Activated CD8-positive, alpha-beta memory T cell treated with anti-CD3 and anti-CD28 coated beads, Interleukin-2, amount 50 U/mL, for 1 hour (primary cell): Measurements from ENCODE around the gene ZBBX.
"Not testable (repeated sequence)": the region's sequence is repeated elsewhere in the genome, so short reads cannot be mapped to it uniquely, and the experiment has no call there.

ENCODE experiments used
- DNase-seq: peaks from one replicate; pipeline ENCODE4 v3.0.0-alpha.2; 2020; ENCODE audit errors: extremely low read depth

Gene ZBBX, protein sequence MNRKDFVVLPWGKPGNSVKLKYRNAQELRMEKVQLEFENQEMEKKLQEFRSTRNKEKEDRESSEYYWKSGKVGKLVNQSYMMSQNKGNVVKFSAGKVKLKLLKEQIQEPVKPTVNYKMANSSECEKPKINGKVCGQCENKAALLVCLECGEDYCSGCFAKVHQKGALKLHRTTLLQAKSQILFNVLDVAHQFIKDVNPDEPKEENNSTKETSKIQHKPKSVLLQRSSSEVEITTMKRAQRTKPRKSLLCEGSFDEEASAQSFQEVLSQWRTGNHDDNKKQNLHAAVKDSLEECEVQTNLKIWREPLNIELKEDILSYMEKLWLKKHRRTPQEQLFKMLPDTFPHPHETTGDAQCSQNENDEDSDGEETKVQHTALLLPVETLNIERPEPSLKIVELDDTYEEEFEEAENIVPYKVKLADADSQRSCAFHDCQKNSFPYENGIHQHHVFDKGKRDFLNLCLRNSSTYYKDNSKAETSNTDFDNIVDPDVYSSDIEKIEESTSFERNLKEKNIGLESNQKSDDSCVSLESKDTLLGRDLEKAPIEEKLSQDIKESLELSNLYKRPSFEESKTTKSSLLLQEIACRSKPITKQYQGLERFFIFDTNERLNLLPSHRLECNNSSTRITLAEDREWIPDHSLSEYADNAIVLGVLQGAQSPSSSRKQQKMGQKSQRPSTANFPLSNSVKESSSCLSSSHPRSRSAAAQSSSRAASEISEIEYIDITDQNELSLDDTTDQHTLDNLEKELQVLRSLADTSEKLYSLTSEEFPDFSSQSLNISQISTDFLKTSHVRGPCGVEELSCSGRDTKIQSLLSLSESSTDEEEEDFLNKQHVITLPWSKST

DNA sequence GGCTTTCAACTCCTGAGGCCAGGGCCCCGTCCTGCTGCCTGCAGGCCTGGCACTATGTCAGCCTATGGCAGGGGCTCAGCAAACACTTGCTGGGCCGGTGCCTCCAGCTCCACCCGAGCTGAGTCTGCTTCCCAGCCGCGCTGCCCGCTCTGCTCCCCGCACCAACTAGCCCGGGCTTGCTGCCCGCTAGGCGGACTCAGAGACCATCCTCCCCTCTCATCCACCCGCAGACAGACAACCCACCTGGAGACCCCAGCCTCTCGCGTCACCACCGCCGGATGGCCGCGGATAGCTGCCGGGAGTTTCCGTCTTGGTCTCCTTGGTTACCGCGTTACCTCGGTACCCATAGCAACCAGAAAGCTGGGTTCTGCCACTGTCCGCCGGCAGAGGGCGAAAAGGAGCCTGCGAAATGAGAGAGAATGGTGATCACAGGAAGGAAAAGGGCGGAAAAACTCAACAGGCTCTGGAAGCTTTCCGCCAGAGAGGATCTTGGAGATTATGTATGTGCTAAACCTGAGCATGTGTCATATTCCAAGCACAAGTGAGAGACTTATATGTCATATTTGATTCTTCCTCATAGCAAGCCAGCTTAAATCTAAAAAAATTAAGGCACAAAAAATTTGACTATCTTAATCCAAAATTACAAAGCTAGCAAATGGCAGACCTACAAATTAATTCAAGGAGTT is at the start of gene ZBBX:
TSS of gene ZBBX (minus strand) at position 294 of the 686 bp plus-strand sequence. CDS start 7,396 bp downstream, outside the sequence.
- DNase-seq, result peak; percentile 33

DNA sequence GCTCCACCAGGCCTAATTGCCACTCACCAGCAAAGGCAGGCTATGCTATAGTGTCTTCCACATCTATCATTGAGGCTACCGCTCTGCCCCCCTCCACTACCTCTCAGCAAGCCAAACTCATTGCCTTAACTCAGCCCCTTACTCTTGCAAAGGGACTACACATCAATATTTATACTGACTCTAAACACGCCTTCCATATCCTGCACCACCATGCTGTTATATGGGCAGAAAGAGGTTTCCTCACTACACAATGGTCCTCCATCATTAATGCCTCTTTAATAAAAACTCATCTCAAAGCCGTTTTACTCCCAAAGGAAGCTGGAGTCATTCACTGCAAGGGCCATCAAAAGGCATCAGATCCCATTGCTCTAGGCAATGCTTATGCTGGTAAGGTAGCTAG is 46.9 kb upstream of the ZBBX start:
- DNase-seq, result not testable (repeated sequence)

DNA sequence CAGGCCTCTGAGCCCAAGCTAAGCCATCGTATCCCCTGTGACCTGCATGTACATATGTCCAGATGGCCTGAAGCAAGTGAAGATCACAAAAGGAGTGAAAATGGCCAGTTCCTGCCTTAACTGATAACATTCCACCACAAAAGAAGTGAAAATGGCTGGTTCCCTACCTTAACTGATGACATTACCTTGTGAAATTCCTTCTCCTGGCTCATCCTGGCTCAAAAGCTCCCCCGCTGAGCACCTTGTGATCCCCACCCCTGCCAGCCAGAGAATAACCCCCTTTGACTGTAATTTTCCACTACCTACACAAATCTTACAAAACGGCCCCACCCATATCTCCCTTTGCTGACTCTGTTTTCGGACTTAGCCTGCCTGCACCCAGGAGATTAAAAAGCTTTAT is 42.3 kb upstream of the ZBBX start:
- DNase-seq, result not testable (repeated sequence)

DNA sequence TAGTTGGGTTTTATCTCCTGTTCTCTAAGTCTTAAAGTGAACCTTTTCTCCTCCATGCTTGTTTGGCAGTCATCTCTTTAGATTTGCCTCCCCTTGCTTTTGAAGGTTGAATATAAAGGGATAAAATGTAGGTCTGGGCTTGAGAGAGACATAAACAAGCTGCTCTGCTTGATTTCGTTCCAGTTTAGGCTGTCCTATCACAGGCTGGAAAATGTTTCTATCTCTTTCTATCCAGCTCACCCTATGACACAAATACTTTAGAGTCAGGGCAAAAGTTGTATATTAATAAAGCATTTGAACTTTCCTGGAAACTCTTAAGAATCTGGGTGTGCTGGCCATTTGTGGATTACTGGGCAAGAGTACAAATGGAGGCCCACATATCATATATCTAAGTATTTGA is 29.5 kb upstream of the ZBBX start:
- DNase-seq, result no peak

DNA sequence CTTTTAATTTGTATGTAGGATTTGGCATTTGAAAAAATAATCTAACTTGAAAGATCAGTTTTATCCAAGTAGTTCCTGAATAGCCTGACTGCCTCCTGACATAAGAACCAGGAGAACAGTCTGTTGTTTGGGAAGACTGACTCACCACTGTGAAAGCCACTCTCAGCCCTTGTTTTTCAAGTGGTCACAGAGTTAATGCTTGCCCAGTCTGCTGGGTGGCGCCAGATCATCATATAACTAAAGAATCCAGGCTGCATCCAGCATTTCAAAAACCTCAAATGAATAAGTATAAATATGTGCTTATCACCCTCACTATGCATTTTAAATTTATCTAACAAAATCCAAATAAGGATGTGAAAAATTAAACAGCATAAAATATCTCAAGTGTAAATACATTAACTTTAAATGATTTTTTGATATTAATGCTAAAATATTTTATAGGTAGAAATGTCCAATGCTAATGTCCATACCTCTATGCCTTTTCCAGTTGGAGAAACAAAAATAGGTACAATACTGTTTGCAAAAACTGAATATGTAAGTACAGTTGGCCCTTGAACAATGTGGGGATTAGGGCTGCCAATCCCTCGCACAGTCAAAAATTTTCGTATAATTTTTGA is 26.9 kb upstream of the ZBBX start:
- no peak for DNase-seq

DNA sequence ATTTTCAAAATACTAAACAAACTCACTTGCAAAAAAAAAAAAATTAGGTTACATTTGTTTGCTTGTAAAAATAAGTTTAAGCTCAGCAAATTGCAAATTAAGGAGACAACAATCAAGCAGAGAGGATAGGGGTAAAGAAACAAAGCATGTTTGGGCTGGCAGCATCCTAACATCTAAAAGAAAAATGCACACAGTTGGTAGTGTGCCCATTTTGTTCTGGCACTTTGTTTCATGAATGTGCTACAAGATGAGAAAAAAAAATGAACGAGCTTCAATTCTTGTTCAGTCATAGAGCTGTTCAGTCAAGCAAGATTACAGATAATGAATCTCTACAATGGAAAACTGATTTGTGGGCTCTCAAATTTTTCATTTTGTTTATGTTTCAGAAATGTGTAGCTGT is 17.7 kb upstream of the ZBBX start:
- no peak for DNase-seq

DNA sequence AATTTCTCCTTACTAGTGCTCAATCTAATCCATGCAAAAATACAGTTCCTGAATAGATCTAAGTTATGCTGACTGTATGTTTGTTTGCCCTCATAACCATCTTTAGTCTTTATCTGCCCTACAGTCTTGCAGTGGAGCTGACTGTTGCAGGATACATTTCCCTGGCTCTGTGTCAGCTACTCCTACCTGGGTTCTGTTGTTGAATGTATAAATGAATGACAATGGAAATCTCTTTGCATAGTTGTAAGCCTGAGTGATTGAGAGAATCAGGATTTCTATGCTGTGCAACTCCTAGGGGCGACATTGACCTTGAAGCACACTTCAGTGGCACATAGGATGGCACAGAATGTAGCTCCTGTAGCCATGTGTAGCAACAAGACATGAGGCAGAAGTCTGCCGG is 16.0 kb upstream of the ZBBX start:
- DNase-seq, result no peak

DNA sequence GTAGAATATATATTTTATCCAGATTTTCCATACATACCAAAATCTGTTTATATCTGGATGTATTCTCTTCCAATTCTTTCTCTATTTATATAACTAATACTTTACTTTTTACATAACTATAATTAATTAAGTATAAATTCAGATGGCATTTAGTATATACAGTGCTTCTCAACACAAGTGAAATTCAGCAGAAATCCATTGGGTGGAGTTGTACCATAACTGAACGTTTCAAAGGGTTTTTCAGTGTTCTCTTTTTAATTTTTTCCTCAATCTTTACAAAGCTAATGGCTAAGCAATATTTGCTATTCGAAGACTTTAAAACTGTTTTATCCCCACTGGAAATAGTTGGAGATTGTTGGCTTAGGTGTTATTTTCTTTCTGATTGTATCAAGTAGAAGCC is 13.9 kb upstream of the ZBBX start:
- DNase-seq, result no peak

DNA sequence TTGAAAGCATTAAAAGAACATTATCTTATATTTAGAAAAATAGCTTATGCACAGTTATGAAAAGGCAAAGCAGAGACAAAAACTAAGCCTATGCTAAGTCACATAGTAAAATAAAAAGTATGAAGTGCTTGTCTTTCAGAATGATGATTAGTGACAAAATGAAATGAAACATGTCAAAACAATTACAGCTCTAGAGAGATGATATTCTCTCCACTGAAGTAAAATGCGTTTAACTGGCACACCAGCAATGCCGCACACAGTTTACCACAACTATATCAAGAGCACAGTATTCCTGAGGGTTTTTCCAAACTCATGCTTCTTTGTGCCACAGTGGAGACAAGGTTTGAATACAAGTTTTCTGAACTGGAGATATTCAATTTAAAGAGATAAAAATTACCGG is 2.1 kb upstream of the ZBBX start:
- DNase-seq, result no peak

DNA sequence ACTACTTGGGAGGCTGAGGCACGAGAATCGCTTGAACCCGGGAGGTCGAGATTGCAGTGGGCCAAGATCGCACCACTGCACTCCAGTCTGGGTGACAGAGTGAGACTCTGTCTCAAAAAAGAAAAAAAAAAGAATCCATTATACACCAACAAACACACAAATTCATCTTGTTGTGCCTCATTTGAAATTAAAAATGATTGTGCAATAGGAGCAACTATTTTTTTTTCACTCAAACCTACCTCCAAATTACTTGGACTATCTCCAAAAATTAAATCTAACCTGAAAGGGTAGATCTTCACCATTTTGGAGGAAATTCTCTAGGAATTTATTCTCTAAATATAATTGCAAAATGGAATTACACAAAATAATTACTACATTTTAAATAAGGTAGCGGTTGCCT is 4.6 kb downstream of the ZBBX start:
- DNase-seq, result no peak

DNA sequence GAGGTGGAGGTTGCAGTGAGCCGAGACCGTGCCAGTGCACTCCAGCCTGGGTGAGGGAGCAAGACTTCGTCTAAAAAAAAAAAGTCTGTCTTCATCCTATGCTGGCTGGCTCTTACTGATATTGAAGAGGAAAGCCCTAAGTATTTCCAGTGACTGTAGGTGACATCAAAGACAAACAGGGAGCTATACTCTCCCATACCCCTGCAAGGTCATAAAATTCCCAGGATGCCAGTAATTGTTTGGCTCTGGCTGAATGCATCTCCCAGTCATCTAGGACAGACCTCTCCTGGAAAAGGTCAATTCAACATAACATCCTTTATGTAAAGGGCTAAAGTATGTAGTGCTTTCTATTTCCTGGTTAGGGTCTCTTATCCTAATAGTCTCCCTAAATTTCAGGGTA is 8.0 kb downstream of the ZBBX start:
- DNase-seq, result no peak

DNA sequence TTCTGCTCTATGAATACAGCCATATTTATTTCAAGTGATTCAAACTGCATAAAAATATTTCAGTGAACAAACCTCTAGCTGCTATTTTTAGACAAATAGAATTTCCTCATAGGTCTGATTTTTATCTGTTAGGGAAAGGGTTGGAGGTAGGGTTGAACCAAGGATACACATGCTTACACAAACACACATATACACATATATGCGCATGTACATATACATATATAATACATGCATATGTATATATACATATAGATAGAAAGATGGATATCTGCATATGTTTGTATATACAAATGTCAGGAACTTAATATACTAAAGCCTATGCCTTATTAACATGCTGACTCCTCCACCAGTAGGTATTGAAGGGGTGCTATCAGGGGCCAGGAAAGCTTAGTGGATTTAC is 18.1 kb downstream of the ZBBX start:
- no peak for DNase-seq

DNA sequence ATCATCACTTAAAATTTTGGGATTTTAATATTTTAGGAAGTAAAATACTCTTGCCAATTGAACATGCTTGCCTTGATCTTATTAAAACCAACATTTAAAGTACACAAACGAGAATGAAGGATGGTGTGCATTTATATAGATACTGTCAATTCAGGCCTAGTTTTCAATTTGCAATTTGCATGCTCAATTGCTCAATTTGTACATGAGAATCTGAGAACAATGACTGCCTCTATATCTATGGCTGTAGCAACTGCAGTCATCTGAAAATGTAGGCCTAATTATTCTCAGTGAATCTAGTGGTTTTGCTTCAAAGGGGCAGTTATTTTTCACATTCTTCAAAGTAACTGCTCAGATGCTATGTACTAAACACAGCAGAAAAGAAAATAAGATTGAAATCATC is 18.8 kb downstream of the ZBBX start:
- no peak for DNase-seq

DNA sequence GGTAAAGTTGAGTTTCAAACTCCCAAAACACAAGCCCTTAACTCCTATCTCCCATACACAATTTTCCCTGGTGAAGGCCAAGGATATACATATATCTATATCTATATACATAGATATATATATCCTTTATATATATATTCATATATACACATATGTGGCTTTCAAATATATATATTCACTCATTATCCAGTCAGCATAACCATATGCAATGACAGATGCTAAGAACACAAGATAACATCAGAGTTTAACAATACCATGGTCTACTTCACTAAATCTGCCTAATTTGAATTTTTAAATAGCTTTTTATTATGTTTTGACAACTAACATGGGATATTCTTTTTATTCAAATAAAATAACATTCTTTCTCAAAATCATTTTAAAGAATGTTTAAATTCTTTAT is 24.7 kb downstream of the ZBBX start:
- DNase-seq, result no peak

DNA sequence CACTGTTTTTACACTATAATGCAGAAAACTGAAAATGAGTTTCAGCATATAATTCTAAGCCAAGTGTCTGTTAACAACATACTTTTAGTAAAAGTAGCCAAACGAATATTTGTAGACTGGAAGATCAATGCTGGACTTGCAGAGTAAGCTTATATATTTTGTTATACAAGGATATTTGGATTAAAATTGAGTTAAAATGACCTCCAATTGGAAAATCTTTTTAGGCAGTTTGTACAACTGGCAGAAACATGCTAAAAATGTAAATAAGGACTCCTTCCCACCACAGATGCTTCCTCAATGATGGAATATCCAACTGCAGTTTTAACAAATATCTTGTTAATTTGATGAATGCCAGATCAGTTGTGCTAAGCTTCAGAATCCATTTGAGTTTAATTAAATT is 25.3 kb downstream of the ZBBX start:
- DNase-seq, result no peak

DNA sequence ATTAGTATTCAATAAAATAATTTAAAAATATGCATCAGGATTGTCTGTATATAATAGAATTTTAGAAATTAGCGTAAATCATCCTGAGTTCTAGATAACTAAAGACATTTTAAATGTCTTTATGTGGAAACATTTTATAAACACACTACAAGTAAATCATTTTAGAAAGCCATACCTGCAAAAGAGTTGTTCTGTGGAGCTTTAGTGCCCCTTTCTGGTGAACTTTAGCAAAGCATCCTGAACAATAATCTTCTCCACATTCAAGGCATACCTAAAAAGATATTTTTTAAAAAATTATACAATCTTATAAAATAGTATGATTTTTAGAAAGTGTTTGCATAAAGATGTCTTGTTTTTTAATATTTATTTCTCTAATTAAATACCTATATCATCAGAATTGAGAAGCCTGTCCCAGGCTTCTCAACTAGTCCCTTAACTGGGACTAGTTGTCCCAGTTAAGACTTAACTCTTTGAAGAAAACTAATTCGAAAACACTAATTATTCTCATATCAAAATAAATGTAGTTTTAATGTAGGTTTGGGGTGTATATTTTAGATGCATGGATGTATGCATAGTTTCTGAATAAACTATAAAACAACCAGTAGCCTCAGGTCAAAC is 29.7 kb downstream of the ZBBX start:
- no peak for DNase-seq

DNA sequence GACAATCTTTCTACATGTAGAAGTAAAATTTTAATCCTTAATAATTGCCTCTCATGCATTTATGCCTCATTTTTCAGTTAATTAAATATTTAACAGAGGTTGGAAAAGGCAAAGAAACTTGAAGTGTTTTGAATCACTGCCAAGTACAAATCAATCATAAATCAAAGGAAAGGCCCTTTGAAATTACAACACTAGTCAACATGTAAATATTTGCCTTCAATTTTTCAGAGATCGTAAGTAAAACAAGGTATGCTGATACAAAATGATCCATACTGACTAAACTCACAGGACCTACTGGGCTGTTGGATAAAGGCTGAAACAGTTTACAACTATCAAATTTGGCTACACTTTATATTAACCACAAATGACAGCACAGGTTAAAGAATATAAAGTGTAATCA is 33.9 kb downstream of the ZBBX start:
- DNase-seq, result no peak

DNA sequence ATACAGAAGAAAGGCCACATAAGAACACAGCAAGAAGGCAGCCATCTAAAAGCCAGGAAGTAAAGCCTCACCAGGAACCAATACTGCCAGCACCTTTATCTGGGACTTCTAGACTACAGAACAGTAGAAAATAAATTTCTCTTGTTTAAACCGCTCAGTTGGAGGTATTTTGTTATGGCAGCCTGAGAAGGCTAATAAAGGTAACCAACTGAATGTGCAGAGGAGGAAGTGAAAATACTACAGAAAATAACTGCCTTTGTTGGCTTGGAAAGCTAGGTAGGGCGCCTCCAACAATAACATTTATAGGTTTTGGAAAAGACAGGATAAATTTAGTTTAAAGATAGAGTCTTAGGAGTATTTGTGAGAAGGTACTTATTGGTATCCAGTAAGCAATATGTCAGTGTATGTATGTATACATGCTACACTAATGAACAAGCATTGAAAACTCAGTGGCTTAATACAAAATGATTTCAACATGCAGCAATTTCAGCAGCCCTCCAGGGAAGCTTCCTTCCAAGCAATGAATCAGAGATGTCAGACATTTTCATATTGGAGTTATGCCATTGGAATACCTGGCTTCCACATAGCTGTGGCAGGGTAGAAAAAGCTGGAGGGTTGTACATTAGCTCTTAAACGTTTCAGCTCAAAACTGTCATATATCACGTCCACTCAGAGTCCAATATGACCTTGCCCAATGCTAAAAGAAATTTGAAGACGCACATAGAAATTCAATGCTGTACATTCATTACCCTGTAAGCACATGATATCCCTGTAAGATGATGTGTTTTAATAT is 48.9 kb downstream of the ZBBX start:
- DNase-seq, result no peak

DNA sequence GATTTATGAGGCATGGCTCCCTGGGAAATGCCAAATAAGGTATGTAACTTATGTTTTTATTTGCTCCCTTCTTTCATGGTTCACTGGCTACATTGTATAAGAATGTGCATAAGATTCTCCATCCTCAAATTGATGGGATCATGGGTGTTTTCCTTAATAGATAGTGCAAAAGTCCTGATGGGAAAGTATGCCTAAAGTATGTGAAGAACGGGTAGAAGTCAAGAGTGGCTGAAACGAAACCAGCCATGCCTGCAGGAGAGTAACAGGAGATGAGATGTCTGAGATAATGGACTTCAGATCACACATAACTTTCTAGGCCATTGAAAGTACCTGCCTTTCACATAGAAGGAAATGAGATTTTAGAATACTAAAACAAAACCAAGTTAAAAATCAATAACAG is 56.5 kb downstream of the ZBBX start:
- no peak for DNase-seq

DNA sequence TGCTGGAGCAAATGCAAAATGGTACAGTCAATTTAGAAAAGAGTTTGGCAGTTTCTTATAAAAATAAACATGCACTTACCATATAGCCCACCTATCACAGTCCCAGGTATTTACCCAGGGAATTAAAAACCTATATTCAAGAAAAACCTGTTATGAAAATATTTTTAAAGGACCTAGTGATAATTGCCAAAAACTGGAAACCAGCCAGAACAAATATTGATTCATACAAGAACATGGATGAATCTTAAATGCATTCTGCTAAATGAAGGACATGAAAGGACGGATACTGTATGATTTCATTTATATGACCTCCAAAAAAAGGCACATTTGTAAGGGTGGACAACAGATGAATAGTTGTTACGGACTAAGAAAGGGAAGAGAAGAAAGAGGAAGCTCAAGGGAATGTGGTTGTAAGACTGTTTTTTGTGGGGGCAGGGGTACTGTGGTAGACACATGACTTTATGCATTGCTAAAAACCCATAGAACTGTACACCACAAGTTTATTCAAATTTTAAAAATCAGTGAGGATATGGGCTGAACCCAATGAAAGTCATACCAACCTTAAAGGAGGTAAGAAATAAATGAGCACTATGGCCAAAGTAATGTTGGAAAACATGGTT is 61.0 kb downstream of the ZBBX start:
- DNase-seq, result no peak
